A549 (cell line): Measurements from ENCODE around the gene OPRM1. TPM values are rescaled to one million over a fixed set of nuclear protein-coding genes. Genes with fewer than 3 reads are reported as not detected.

Experiments
- ATAC-seq, 2 experiments: fragments of 200-7000 bp in 1 of 2; fragments of >200 bp in 1 of 2; cut with Nextera tagmentation in 1 of 2; cut with Tn5 transposase in 1 of 2; 3 replicates each; pipeline versions ENCODE4 v1.8.0 to v1.9.1; 2018 to 2020; ENCODE audit warnings: mild to moderate bottlenecking in 1 of 2, moderate library complexity in 1 of 2
- CTCF ChIA-PET: fragments of 300-600 bp; sonication (Branson Sonifier 250); formaldehyde crosslinking; extraction: SDS; loops from one replicate; lab custom pipeline; 2021; ENCODE audit warnings: antibody characterized with exemption, inconsistent platforms; lab: Yijun Ruan, JAX
- POLR2A ChIA-PET: fragments of 350-600 bp; formaldehyde crosslinking; extraction: SDS; loops from one replicate; lab custom pipeline; 2021; ENCODE audit warnings: antibody characterized with exemption, inconsistent platforms; lab: Yijun Ruan, JAX
- DNase-seq, 2 experiments: peaks; one replicate each; pipeline versions ENCODE4 v3.0.0 to v3.0.0-alpha.2; 2011 to 2016; ENCODE audit warnings: low read depth in 1 of 2, low spot score in 1 of 2
- FAIRE-seq: peaks from 2 replicates; lab custom pipeline; 2011; peaks lifted over from hg19 to GRCh38; lab: Jason Lieb, UNC
- H3K27ac ChIP-seq, 2 experiments: fragments of >200 bp; sonication (Bioruptor Twin); formaldehyde crosslinking; 3 replicates each; pipeline ENCODE4 v1.5.1; 2016 to 2017
- H3K4me1 ChIP-seq: fragments of >200 bp; sonication (Bioruptor Twin); formaldehyde crosslinking; 3 replicates; pipeline ENCODE4 v1.6.1; 2016
- H3K4me2 ChIP-seq: fragments of >200 bp; sonication (Bioruptor Twin); formaldehyde crosslinking; 3 replicates; pipeline ENCODE4 v1.6.1; 2016
- H3K4me3 ChIP-seq: fragments of >200 bp; sonication (Bioruptor Twin); formaldehyde crosslinking; 3 replicates; pipeline ENCODE4 v1.5.1; 2016
- H3K9me3 ChIP-seq: fragments of >200 bp; sonication (Bioruptor Twin); formaldehyde crosslinking; 3 replicates; pipeline ENCODE4 v1.6.1; 2016
- CEBPB ChIP-seq, 2 experiments: fragments of >200 bp in 1 of 2; sonication (Bioruptor Twin) in 1 of 2; formaldehyde crosslinking in 1 of 2; IDR thresholded peaks; 2 replicates each; pipeline ENCODE4 v1.6.1; 2012 to 2016
- CHD2 ChIP-seq: fragments of 150-350 bp; IDR thresholded peaks from 2 replicates; pipeline ENCODE4 v1.6.1; 2014; ENCODE audit warnings: low read length; ENCODE audit not compliant: partially characterized antibody
- CHD4 ChIP-seq: fragments of 200-600 bp; sonication (generic); IDR thresholded peaks from 2 replicates; pipeline ENCODE4 v1.6.1; 2016; ENCODE audit warnings: antibody characterized with exemption, mild to moderate bottlenecking, borderline replicate concordance
- HDAC2 ChIP-seq: fragments of 200-600 bp; sonication (generic); IDR thresholded peaks from 2 replicates; pipeline ENCODE4 v1.6.1; 2016
- HOXA7 ChIP-seq: fragments of 250-450 bp; sonication (Bioruptor Pico); IDR thresholded peaks from 2 replicates; pipeline ENCODE4 v1.5.0; 2020; ENCODE audit warnings: mild to moderate bottlenecking, moderate library complexity
- MAZ ChIP-seq: fragments of 150-350 bp; IDR thresholded peaks from 2 replicates; pipeline ENCODE4 v1.6.1; 2014; ENCODE audit warnings: antibody characterized with exemption, low read depth, low read length, borderline replicate concordance
- RAD21 ChIP-seq, 2 experiments: fragments of >200 bp in 1 of 2; sonication (Bioruptor Twin) in 1 of 2; formaldehyde crosslinking in 1 of 2; IDR thresholded peaks in 1 of 2; conservative IDR thresholded peaks in 1 of 2; 2 replicates in 1 of 2; 3 replicates in 1 of 2; pipeline ENCODE4 v1.6.1; 2012 to 2018; ENCODE audit warnings: inconsistent platforms in 1 of 2
- RNF2 ChIP-seq: fragments of 200-600 bp; sonication (generic); IDR thresholded peaks from 2 replicates; pipeline ENCODE4 v1.6.1; 2016; ENCODE audit warnings: low read depth, mild to moderate bottlenecking, antibody characterized with exemption, moderate library complexity, borderline replicate concordance
- SMC3 ChIP-seq: fragments of >200 bp; sonication (Bioruptor Twin); formaldehyde crosslinking; IDR thresholded peaks from 3 replicates; pipeline ENCODE4 v1.6.1; 2018; ENCODE audit warnings: inconsistent platforms
- ZNF302 ChIP-seq: fragments of 250-450 bp; sonication (Bioruptor Pico); IDR thresholded peaks from 2 replicates; pipeline ENCODE4 v1.9.0; 2021; ENCODE audit warnings: inconsistent platforms, mild to moderate bottlenecking, moderate library complexity
- ZSCAN20 ChIP-seq: fragments of 250-450 bp; sonication (Bioruptor Pico); IDR thresholded peaks from 2 replicates; pipeline ENCODE4 v1.8.0; 2022; ENCODE audit warnings: mild to moderate bottlenecking, moderate library complexity
- WGBS: methylation state at CpG from one replicate; pipeline ENCODE4 v1.1.6; 2017; ENCODE audit errors: missing lambda C conversion rate; 5-methylcytosine and 5-hydroxymethylcytosine counted together
- polyA minus RNA-seq: library from RNA; depleted of rRNA, polyadenylated mRNA; stranded (reverse); fragments of >200 nt; gene quantifications from 2 replicates; pipeline ENCODE4 v1.2.3, GENCODE V29; 2011; rRNA and poly(A)+ RNA removed
- polyA plus RNA-seq, 4 experiments: library from polyadenylated mRNA; depleted of rRNA in 3 of 4; stranded (reverse); fragments of >200 nt; fragmentation: RNase III in 1 of 4; extraction: RNeasy Plus Mini Kit Qiagen cat#74134 plus additional on column Dnase treatment in 1 of 4; gene quantifications; 2 replicates in 3 of 4; 3 replicates in 1 of 4; pipeline ENCODE4 v1.2.3, GENCODE V29; 2011 to 2017
- TF ChIP-seq, protein P1 (sequence below): fragments of >200 bp; sonication (Bioruptor Twin); formaldehyde crosslinking; IDR thresholded peaks from 2 replicates; pipeline ENCODE4 v1.6.1; 2016
- TF ChIP-seq, protein P2 (sequence below): fragments of 250-450 bp; sonication (Bioruptor Pico); IDR thresholded peaks from 2 replicates; pipeline ENCODE4 v1.5.0; 2021; ENCODE audit warnings: mild to moderate bottlenecking, moderate library complexity, borderline replicate concordance
- TF ChIP-seq, protein P3 (sequence below): fragments of 200-600 bp; sonication (generic); IDR thresholded peaks from 2 replicates; pipeline ENCODE4 v1.6.1; 2016; ENCODE audit warnings: antibody characterized with exemption, mild to moderate bottlenecking, moderate library complexity
- TF ChIP-seq, protein P4 (sequence below): IDR thresholded peaks from 2 replicates; pipeline ENCODE4 v1.6.1; 2012

The OPRM1 gene
- not detected in 2 replicates for polyA plus RNA-seq (2011; rRNA removed)
- not detected in 2 replicates for polyA plus RNA-seq (2012; cell fraction: cytosol; rRNA removed)
- not detected in 2 replicates for polyA plus RNA-seq (2012; cell fraction: nucleus; rRNA removed)
- polyA plus RNA-seq (2017; fragmentation: RNase III; extraction: RNeasy Plus Mini Kit Qiagen cat#74134 plus additional on column Dnase treatment), result not detected in 3 replicates
- not detected in 2 replicates for polyA minus RNA-seq

DNA sequence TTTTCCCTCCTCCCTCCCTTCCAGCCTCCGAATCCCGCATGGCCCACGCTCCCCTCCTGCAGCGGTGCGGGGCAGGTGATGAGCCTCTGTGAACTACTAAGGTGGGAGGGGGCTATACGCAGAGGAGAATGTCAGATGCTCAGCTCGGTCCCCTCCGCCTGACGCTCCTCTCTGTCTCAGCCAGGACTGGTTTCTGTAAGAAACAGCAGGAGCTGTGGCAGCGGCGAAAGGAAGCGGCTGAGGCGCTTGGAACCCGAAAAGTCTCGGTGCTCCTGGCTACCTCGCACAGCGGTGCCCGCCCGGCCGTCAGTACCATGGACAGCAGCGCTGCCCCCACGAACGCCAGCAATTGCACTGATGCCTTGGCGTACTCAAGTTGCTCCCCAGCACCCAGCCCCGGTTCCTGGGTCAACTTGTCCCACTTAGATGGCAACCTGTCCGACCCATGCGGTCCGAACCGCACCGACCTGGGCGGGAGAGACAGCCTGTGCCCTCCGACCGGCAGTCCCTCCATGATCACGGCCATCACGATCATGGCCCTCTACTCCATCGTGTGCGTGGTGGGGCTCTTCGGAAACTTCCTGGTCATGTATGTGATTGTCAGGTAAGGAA is at the start of gene OPRM1:
OPRM1 (plus strand) TSS at position 10 of the 612 bp plus-strand sequence; CDS start at position 315, 305 bp downstream.
- CTCF ChIA-PET, result no interaction called here
- H3K27ac ChIP-seq, result no peak within 1 kb of the TSS
- peak in 1 of 2 experiments; percentile 2 for DNase-seq

DNA sequence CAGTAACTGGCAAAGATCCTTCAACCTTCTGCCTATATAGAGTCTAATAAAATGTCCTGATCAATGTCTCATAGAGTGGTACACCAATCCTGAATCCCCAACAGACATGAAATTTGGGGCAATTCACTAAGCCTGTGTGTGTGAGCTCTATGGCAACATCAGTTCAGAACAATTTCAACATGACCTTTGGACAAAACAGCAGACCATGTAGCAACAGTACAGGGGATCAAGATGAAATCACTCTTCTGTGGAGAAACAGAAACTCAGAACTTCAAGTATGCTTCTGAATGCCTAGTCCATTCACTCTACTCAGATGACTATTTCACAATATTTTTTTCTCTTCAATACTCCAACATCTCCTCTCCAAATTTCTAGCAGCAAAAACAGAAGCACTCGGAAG is 49.1 kb upstream of the OPRM1 start:
- Histone ChIP-seq H3K9me3 (no peaks in the 10 kb centered on the region), H3K4me1 (no peaks in the 10 kb centered on the region), H3K4me2 (no peak overlapping the region), H3K27ac (no peak overlapping the region), H3K4me3 (no peak overlapping the region)
- FAIRE-seq (no peak), DNase-seq (no peak), ATAC-seq (no peak)
- ChIA-PET POLR2A (no interaction called here), CTCF (no interaction called here)
- TF ChIP-seq, protein P1, sequence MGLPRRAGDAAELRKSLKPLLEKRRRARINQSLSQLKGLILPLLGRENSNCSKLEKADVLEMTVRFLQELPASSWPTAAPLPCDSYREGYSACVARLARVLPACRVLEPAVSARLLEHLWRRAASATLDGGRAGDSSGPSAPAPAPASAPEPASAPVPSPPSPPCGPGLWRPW, result no peak
- TF ChIP-seq HDAC2, result no peak
- TF ChIP-seq, protein P2, sequence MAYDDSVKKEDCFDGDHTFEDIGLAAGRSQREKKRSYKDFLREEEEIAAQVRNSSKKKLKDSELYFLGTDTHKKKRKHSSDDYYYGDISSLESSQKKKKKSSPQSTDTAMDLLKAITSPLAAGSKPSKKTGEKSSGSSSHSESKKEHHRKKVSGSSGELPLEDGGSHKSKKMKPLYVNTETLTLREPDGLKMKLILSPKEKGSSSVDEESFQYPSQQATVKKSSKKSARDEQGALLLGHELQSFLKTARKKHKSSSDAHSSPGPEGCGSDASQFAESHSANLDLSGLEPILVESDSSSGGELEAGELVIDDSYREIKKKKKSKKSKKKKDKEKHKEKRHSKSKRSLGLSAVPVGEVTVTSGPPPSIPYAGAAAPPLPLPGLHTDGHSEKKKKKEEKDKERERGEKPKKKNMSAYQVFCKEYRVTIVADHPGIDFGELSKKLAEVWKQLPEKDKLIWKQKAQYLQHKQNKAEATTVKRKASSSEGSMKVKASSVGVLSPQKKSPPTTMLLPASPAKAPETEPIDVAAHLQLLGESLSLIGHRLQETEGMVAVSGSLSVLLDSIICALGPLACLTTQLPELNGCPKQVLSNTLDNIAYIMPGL (CRISPR knock-in tag), result no peak
- 43% methylated on average over 1 of the region's 1 CpG for WGBS

More for the DNA sequence above, at the start of gene OPRM1:
- H3K4me3 ChIP-seq, result no peak within 1 kb of the TSS
- POLR2A ChIA-PET, result no interaction called here
- WGBS, result 68% methylated on average over 4 of the region's 38 CpGs
- no peak for FAIRE-seq
- H3K4me2 ChIP-seq, result no peak within 1 kb of the TSS
- H3K9me3 ChIP-seq, result no peaks in the 10 kb centered on the region
- TF ChIP-seq ZNF302 (CRISPR knock-in tag), result no peak
- TF ChIP-seq, protein P3, sequence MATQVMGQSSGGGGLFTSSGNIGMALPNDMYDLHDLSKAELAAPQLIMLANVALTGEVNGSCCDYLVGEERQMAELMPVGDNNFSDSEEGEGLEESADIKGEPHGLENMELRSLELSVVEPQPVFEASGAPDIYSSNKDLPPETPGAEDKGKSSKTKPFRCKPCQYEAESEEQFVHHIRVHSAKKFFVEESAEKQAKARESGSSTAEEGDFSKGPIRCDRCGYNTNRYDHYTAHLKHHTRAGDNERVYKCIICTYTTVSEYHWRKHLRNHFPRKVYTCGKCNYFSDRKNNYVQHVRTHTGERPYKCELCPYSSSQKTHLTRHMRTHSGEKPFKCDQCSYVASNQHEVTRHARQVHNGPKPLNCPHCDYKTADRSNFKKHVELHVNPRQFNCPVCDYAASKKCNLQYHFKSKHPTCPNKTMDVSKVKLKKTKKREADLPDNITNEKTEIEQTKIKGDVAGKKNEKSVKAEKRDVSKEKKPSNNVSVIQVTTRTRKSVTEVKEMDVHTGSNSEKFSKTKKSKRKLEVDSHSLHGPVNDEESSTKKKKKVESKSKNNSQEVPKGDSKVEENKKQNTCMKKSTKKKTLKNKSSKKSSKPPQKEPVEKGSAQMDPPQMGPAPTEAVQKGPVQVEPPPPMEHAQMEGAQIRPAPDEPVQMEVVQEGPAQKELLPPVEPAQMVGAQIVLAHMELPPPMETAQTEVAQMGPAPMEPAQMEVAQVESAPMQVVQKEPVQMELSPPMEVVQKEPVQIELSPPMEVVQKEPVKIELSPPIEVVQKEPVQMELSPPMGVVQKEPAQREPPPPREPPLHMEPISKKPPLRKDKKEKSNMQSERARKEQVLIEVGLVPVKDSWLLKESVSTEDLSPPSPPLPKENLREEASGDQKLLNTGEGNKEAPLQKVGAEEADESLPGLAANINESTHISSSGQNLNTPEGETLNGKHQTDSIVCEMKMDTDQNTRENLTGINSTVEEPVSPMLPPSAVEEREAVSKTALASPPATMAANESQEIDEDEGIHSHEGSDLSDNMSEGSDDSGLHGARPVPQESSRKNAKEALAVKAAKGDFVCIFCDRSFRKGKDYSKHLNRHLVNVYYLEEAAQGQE, result peak; percentile 85
- TF ChIP-seq, all 56 proteins: peak for 1
- ATAC-seq, result peak; percentile 19 to 36; a peak in 1 of 6 replicates
- H3K4me1 ChIP-seq, result no peaks in the 10 kb centered on the region

DNA sequence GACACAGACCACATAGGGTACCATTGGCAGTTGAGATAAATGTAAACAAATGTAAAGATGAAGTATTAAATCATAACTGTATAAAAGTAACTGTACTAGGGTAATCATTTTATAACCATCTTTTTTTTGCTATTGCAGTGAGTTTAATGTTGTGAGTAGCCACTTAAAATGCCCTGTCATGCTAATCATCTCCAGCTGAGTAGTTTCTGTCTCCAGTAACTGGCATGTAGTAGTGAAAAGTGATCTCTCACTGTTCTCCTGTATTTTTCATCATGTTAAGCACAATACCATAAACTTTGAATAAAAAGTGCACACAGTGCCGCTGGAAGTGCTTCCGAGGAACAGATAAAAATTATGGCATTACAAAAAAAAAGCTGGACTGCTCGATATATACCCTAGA is 45.0 kb upstream of the OPRM1 start:
- ChIA-PET CTCF (no interaction called here), POLR2A (no interaction called here)
- 50% methylated on average over 3 of the region's 3 CpGs for WGBS
- DNase-seq (no peak), FAIRE-seq (no peak), ATAC-seq (no peak)
- Histone ChIP-seq H3K4me2 (no peak overlapping the region), H3K4me1 (no peaks in the 10 kb centered on the region), H3K4me3 (no peak overlapping the region), H3K9me3 (no peaks in the 10 kb centered on the region), H3K27ac (no peak overlapping the region)
- TF ChIP-seq ZSCAN20 (CRISPR knock-in tag) (no peak), SMC3 (no peak), MAZ (no peak), CHD4 (no peak), RAD21 (conservative IDR thresholded peaks at IDR 0.05 in 1 of 2, IDR thresholded peaks at IDR 0.05 in 1 of 2) (no peak), RNF2 (no peak), CHD2 (no peak), CEBPB (IDR thresholded peaks at IDR 0.05) (no peak), HOXA7 (no peak), ZNF302 (CRISPR knock-in tag) (no peak)
- TF ChIP-seq, protein P4, sequence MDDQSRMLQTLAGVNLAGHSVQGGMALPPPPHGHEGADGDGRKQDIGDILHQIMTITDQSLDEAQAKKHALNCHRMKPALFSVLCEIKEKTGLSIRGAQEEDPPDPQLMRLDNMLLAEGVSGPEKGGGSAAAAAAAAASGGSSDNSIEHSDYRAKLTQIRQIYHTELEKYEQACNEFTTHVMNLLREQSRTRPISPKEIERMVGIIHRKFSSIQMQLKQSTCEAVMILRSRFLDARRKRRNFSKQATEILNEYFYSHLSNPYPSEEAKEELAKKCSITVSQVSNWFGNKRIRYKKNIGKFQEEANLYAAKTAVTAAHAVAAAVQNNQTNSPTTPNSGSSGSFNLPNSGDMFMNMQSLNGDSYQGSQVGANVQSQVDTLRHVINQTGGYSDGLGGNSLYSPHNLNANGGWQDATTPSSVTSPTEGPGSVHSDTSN, result no peak
- TF ChIP-seq, protein P3, result no peak
